Measurements from ENCODE around the gene ZNF775.

ZNF775 gene

GRCh38 chr7:150378853-150379440 is at the start of gene ZNF775:
TSS of gene ZNF775 (plus strand) at chr7:150379330. CDS start at chr7:150388471, 9,141 bp downstream.
- DNase-seq (ENCODE audit: low spot score), result peak; percentile 99

DNA sequence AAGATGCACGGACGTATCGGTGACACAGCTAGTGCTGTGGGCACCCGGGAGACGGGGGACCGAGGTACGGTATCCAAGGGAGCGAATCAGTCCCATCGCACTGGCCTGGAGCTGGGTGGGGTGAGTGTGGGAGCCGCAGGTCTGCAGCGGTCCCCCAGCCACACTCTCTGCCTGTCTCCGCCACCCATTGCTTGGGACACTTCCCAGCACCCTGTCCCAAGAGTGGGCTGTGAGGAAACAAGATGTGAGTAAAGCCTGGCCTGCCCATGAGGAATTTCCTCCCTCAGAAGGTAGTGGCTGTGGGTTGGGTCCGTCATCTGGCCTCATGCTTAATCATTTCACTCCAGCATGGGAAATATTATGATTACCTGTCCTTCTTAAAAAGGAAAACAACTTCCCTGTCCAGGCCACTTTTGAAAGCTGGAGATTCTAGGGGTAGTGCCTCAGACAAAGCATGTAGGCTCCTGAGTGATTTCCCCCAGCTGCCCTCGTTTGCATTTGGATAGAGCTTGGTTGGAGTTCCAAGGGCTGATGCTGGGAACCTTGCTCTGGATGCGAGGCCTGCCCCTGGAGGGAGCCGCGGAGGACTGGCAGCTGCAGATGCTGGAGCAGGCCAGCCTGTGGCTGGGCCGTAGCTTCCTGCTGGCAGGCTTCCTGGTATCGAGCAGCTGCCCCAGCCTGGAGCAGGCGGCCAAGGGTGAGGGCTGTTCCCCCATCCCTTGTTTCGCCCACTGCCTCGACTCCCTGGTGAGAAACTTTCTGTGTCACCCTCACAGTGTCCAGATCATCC is 49.6 kb upstream of the ZNF775 start:
- no peak for DNase-seq (ENCODE audit: low spot score)

GRCh38 chr7:150330211-150330885 is 48.8 kb upstream of the ZNF775 start:
- DNase-seq (ENCODE audit: low spot score), result no peak

GRCh38 chr7:150332852-150333635 is 46.1 kb upstream of the ZNF775 start:
- no peak for DNase-seq (ENCODE audit: low spot score)

GRCh38 chr7:150333659-150334058 is 45.5 kb upstream of the ZNF775 start:
- DNase-seq (ENCODE audit: low spot score), result no peak

DNA sequence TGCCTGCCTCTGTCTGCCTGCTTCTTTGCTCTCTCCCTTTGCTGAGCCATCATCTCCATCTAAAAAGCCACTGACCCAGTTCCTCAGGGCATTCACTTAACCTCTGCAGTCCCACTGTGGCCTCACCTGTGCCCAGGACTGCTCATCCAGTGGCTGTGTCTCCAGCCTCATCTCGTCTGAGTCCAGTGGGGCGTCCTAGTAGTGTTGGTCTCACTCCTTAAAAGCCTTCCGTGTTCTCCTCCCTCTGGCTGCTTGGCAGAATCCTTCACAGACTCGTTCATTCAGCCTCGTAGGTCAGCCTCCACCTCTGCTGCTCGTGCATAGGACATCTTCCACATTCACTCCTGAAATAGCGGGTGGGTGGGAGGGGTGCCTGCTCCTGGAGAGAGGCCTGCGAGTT is 45.0 kb upstream of the ZNF775 start:
- no peak for DNase-seq (ENCODE audit: low spot score)

GRCh38 chr7:150335108-150335773 is 43.9 kb upstream of the ZNF775 start:
- DNase-seq (ENCODE audit: low spot score), result no peak

DNA sequence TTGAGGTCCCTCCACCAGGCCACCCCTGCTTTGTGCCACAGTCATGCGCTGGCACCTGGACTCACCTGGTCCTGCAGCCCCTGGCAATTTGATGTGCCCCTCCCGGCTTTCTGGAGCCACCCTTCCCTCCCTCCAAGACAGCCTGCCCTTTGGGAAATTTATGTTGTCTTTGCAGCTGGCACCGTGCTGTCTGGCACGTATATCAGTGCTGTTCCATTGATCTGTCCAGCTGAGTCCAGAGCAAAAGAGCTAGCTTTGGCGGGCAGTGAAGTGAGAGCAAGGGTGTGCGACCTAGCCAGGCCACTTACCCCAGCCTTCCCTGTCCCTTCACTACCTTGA is 43.4 kb upstream of the ZNF775 start:
- DNase-seq (ENCODE audit: low spot score), result no peak

GRCh38 chr7:150336746-150337145 is 42.4 kb upstream of the ZNF775 start:
- DNase-seq (ENCODE audit: low spot score), result no peak

GRCh38 chr7:150337179-150337578 is 42.0 kb upstream of the ZNF775 start:
- DNase-seq (ENCODE audit: low spot score), result no peak

- DNase-seq (ENCODE audit: low spot score), result no peak
Observed at GRCh38 chr7:150337659-150338081, 41.5 kb upstream of the ZNF775 start.

DNA sequence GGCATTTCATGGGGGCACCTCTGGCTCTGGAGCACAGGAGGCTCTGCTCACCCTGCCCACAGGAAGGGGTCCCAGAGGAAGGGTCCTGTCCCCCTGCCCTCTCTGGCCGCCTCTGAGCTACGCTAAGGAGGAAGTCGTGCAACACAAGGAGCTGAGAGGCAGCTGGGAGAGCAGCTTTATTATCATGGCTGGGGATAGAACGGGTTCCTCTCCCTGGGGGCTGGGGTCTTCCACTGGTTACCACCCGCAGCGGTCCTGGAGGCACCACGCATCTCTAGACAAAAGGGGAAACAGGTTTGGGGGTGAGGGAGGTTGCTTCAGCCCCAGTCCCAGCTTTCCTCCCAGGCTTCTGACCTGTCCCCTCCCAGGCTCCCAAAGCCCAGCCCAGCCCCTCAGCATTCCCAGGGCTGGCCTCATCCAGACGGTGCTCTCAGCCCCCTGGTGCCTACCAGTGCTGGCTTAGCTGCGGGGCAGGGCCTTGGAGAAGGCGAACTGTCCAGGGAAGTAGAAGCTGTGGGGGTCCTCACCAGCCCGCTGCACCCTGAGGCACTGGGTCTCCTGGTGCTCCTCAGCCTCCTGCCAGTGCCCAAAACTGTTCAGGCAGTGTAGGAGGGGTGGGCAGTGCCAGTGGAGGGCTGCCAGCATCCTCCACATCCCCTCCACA is 40.8 kb upstream of the ZNF775 start:
- DNase-seq (ENCODE audit: low spot score), result no peak

- DNase-seq (ENCODE audit: low spot score), result no peak
Observed at GRCh38 chr7:150339409-150339809, 39.7 kb upstream of the ZNF775 start.

DNA sequence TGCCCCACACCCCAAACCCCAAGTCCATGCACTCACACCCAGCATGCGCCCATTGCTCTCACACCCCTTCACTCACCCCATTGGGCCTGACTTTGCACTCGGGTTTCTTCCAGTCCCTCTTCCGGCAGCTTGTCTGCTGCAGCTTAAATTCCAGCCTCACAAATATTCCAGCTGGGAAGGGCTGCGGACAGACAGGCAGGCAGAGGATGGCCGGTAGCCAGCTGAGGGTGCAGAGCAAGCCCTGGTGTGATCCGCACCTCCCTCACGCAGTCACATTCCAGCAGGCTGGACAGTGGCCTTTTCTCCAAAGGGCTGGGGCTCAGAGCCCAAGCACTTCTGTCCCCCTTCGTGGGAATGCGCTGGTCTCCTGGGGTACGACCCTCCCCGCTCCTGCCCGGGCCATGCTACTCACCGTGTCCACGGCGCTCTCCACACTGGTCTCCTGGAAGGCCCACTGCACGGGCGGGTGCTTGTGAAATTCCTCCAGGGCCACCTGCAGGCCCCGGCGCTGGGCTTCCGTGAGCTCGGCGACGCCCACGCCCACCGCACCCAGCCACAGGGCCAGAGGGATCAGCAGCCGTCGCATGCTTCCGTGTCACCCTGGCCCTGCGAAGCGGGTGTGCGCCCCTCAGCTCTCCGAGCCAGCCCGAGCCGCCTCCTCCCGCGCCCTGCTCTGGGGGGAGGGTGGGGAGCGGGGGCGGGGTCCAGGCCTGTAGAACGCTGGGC is 38.9 kb upstream of the ZNF775 start:
- no peak for DNase-seq (ENCODE audit: low spot score)

GRCh38 chr7:150340875-150341262 is 38.3 kb upstream of the ZNF775 start:
- DNase-seq (ENCODE audit: low spot score), result no peak

DNA sequence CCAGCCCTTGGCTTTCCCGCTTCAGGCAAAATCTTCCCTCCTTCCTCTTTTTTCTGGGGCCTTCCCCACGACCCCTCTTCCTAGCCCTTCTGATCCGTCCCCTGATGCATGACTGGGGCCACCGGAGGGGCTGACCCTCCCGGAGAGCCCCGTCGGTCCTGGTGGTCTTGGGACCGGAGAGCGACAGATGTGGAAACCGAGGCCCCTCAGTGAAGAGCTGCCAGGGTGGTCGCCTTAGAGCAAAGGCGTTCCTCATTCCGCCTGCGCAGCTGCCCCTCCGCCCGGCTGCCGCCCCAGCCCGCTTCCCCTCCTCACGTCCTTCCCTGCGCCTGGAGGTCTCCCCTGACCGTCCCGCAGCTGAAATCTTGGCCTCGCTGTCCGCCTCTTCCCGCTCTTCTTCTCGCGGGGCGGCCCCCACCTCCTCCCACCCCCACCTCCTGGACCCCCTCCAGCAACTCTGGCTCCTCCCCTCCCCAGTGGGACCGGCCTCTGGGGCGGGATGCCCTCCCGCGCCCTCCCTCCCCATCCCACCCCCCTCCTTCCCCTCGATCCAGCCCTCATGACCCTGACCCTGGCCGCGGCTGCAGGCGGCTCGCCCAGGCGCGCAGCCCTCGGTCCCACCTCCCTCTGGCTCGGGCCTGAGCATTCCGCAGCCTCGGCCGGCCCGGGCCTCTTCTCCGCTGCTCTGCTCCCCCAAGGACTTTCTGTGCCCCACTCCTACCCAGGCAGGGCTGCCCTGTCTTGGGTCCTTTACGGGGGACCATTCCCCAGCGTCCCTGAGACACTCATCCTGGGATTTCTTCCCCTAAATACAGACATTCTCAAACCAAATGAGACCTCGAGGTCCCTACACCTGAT is 37.6 kb upstream of the ZNF775 start, which contains the start of gene RARRES2:
RARRES2 (minus strand) TSS at position 367 of the 858 bp plus-strand sequence. CDS start 1,020 bp downstream, outside the sequence.
- no peak for DNase-seq (ENCODE audit: low spot score)

DNA sequence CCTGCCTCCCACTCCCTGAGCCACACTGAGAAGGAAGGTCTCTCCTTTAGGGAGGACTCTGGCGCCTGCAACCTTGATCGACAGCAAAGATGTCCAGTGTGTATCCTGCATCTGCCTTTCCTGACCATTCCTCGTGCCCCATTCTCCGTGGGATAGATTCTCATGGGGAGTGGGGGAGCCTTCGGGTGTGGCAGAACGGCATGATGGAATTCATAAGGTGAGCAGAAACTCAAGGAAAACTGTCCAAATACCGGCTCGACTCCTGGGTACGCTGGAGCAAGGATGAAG is 37.1 kb upstream of the ZNF775 start:
- DNase-seq (ENCODE audit: low spot score), result no peak

GRCh38 chr7:150343225-150343624 is 35.9 kb upstream of the ZNF775 start:
- no peak for DNase-seq (ENCODE audit: low spot score)

GRCh38 chr7:150344299-150344698 is 34.8 kb upstream of the ZNF775 start:
- DNase-seq (ENCODE audit: low spot score), result no peak

DNA sequence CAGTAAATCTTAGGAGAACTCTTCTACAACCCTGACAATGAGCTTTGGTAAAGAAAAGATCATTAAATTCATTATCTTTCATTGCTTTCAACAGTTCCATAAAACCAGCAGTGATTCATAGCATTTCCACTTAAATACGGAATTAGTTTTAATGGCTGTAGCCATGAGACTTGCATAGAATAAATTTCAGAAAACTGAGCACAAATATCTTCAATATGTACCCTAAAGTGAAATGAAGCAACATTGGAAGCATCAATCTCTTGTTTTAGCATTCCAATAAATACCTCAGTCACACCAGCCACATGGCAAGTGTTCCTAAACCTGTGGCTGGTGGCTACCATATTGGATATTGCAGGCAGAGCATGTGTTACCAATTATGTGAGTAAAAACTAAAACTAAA is 34.1 kb upstream of the ZNF775 start:
- no peak for DNase-seq (ENCODE audit: low spot score)

Data from HuH-7.5 (cell line).